Measurements from ENCODE around the gene MNX1.

Gene MNX1

DNA sequence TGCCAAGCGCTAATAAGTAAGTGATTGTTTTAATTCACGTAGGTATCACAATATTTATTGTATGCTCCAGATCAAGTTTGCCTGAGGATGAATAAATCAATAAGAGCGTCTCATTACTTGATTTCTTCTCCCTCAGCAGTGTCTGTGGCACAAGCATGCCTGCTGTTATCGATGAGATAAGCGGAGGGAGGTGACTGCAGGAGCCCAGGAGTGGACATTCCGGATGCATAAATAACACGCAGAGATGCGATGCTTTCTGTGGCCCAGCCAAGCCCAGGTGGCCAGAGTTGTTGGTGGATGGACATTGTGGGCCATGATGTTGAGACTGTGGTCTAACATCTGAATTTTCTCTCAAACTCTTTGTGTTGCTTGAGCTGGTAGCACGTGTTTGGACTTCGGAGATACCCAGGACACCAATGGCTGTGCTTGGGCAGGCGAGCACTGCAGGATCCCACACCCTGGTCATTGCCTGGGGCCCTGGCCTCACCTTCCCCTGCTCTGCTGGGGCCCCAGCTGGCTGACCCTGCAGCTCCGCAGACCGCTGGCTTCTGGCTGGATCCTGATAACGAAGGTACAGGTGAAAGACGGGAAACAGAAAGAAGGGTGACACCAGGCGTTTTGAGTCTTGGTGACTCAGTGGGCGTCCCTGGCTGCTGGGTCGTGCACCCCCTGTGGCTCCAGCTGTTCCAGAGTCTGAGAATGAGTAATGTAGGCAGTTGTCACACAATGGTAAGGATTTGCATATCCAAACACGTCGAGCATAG lies 31.2 kb upstream of the MNX1 start:
- TF ChIP-seq, protein P1, sequence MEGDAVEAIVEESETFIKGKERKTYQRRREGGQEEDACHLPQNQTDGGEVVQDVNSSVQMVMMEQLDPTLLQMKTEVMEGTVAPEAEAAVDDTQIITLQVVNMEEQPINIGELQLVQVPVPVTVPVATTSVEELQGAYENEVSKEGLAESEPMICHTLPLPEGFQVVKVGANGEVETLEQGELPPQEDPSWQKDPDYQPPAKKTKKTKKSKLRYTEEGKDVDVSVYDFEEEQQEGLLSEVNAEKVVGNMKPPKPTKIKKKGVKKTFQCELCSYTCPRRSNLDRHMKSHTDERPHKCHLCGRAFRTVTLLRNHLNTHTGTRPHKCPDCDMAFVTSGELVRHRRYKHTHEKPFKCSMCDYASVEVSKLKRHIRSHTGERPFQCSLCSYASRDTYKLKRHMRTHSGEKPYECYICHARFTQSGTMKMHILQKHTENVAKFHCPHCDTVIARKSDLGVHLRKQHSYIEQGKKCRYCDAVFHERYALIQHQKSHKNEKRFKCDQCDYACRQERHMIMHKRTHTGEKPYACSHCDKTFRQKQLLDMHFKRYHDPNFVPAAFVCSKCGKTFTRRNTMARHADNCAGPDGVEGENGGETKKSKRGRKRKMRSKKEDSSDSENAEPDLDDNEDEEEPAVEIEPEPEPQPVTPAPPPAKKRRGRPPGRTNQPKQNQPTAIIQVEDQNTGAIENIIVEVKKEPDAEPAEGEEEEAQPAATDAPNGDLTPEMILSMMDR (IDR thresholded peaks at IDR 0.05; ENCODE audit: insufficient read depth, low read depth, low read length, missing control alignments) = no peak
- DNase-seq (ENCODE audit: low read depth) = no peak
- no peak overlapping the region for H3K4me3 ChIP-seq (ENCODE audit: low read length)

DNA sequence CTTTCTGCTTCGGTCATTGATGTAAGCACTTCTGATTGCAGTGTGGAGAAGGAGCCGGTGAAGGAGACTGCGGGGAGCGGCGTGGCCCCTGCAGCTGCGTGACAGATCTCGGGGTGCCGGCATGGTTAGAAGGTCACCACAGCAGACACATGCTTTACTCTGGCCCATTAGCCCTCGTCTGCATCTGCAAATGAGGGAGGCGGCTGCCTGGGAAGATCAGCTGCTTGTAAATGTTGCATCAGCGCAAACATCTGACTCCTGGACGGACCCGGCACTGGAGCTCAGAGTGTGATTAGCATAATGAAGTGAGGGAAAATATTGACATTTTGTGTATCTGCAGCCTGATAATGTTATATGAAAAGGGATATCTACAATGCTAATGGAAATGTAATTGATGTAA lies 30.5 kb upstream of the MNX1 start:
- TF ChIP-seq, protein P1 (IDR thresholded peaks at IDR 0.05; ENCODE audit: insufficient read depth, low read depth, low read length, missing control alignments) = no peak
- H3K4me3 ChIP-seq (ENCODE audit: low read length) = no peak overlapping the region
- DNase-seq (ENCODE audit: low read depth) = no peak

DNA sequence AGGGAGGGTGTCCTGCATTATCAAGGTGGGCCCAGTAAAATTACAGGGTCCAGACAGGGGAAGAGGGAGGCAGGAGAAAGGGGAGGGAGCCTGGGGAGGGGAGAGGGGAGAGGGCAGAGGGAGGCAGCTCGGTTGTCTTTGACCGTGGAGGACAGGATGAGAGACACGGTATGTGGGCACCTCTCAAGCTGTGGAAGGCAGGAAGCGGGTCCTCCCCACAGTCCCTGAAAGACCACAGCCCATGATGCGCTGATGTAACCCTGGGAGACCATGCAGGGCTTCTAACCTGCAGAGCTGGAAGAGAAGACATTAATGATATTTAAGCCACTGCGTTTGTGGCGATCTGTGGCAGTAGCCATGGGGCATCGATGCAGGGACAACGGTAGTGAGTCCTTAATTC lies 27.2 kb upstream of the MNX1 start:
- DNase-seq (ENCODE audit: low read depth) = no peak
- no peak overlapping the region for H3K4me3 ChIP-seq (ENCODE audit: low read length)
- TF ChIP-seq, protein P1 (IDR thresholded peaks at IDR 0.05; ENCODE audit: insufficient read depth, low read depth, low read length, missing control alignments) = no peak

DNA sequence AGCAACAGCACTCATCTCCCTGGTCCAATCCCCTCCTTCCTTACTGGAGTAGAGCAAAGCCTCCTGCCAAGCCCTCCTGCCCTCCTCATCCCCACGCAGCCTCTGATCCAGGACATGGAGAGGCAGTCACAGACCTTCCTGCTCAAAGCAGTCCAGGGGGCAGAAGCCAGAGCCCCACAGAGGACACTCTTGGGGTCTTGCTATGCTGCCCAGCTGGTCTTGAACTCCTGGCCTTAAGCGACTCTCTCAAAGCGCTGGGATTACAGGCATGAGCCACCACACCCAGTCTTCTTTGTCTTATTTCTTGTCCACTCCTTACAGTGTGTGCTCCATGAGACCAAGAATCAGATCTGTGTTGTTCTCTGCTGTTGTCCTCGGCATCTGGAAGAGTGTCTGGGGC lies 26.6 kb upstream of the MNX1 start:
- TF ChIP-seq, protein P1 (IDR thresholded peaks at IDR 0.05; ENCODE audit: insufficient read depth, low read depth, low read length, missing control alignments) = no peak
- no peak for DNase-seq (ENCODE audit: low read depth)
- no peak overlapping the region for H3K4me3 ChIP-seq (ENCODE audit: low read length)

DNA sequence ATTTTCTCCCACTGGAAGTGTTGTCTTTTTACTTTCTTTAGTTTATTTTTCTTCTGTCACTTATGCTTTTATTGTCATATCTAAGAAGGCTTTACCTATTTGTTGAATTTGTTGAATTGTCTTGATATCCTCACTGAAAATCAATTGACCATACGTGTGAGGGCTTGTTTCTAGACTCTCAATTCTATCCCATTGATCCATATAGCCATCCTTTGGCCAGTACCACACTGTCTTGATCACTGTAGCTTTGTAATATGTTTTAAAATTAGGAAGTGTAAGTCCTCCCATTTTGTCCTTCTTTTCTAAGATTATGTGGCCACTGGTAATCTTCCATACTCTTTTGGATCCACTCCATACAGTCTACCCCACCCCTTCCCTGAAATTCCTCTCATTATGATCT lies 25.5 kb upstream of the MNX1 start:
- TF ChIP-seq, protein P1 (IDR thresholded peaks at IDR 0.05; ENCODE audit: insufficient read depth, low read depth, low read length, missing control alignments) = no peak
- no peak for DNase-seq (ENCODE audit: low read depth)

DNA sequence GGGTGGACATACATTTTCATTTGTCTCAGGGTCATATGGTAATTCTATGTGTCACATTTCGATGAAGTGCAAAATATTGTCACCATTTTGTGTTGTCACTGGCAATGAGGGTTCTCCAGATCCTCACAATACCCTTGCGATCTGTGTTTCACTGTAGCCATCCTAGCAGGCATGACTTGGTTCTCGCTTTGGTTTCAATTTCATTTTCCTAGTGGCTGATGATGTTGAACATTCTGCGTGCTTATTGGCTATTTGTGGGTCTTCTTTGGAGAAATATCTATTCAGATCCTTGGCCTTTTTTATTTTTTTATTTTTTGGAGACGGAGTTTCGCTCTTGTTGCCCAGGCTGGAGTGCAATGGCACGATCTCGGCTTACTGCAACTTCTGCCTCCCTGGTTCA lies 24.8 kb upstream of the MNX1 start:
- no peak overlapping the region for H3K4me3 ChIP-seq (ENCODE audit: low read length)
- no peak for DNase-seq (ENCODE audit: low read depth)
- TF ChIP-seq, protein P1 (IDR thresholded peaks at IDR 0.05; ENCODE audit: insufficient read depth, low read depth, low read length, missing control alignments) = no peak

More for the DNA sequence above, 25.5 kb upstream of the MNX1 start:
- H3K4me3 ChIP-seq (ENCODE audit: low read length) = no peak overlapping the region
